NB4 (cell line): ENCODE results near the gene NFASC.

Source experiments
- CTCF ChIP-seq: IDR thresholded peaks from one replicate; pipeline ENCODE4 v1.5.1; 2012; ENCODE audit warnings: low read depth, low read length
- MAX ChIP-seq: IDR thresholded peaks from 2 replicates; pipeline ENCODE4 v1.6.1; 2011; ENCODE audit warnings: low read depth, low read length
- POLR2A ChIP-seq: IDR thresholded peaks from 2 replicates; pipeline ENCODE4 v1.6.1; 2011; ENCODE audit warnings: mild to moderate bottlenecking; ENCODE audit not compliant: insufficient read length; ENCODE audit errors: extremely low read depth

DNA sequence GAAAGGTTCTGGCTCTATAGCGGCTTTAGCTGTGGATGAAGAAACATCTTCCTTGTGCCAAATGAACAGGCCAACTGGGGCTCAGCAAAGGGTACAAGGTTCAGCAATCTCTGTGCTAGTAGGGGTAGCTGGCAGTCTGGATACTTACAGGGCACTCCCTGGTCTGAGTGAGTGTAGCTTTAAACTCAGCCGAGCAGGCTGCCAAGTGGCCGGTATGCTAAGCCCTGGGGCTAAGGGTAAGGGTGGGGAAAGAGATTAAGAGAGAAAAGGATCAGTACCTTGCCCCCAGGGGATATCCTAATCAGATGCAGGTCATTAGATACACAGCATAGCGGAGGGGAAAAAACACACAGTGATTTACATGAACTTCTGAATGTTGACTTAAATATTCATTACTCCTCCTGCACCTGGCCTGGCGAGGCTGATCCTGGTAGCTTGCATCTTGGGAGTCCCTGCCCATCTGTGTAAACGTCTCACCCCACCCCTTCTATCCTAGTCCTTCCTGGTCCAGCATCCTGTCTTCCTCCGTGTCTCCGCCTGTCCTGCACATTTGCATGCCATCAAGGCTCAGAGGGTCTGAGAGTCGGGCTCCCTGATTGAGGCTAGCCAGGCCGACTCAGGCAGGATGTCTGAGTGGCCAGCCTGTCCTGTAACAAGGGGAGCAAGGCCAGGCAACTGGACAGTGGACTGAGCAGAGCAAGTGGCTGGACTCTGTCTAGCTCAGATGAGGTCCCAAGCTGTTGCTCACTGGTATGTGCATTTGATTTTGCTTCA is 132.9 kb downstream of the NFASC start:
- TF ChIP-seq CTCF (no peak), POLR2A (no peak), MAX (no peak)
